H1 (cell line): ENCODE measurements around the gene GABRR2. TPM values are rescaled to one million over a fixed set of nuclear protein-coding genes. Genes with fewer than 3 reads are reported as not detected.

ENCODE experiments used
- CTCF ChIA-PET: fragments of 300-600 bp; sonication (Branson Sonifier 250); formaldehyde crosslinking; loops from one replicate; lab custom pipeline; 2021; ENCODE audit not compliant: partially characterized antibody; lab: Charles Lee
- POLR2A ChIA-PET: fragments of 300-600 bp; sonication (Branson Sonifier 250); formaldehyde crosslinking; loops from one replicate; lab custom pipeline; 2021; ENCODE audit warnings: inconsistent platforms; ENCODE audit not compliant: partially characterized antibody; lab: Charles Lee
- DNase-seq, 2 experiments: peaks; one replicate each; pipeline versions ENCODE4 v3.0.0 to v3.0.0-alpha.2; 2010 to 2022; ENCODE audit warnings: low spot score in 2 of 2, low read depth in 1 of 2, mixed read lengths in 1 of 2
- FAIRE-seq: peaks from 2 replicates; lab custom pipeline; 2011; peaks lifted over from hg19 to GRCh38; lab: Jason Lieb, UNC
- H2AFZ ChIP-seq: 2 replicates; pipeline ENCODE4 v1.8.1; 2012; ENCODE audit warnings: low read length, inconsistent platforms
- H2AK5ac ChIP-seq: 2 replicates; pipeline ENCODE4 v1.6.1; 2013; ENCODE audit warnings: low read depth, low read length
- H2BK120ac ChIP-seq: replicated peaks from 2 replicates; pipeline ENCODE3; 2013; ENCODE audit warnings: low read depth, low read length, inconsistent platforms
- H2BK12ac ChIP-seq: 2 replicates; pipeline ENCODE4 v1.6.1; 2013; ENCODE audit warnings: low read depth, low read length
- H2BK15ac ChIP-seq: 2 replicates; pipeline ENCODE4 v1.6.1; 2013; ENCODE audit warnings: low read length
- H2BK20ac ChIP-seq: 2 replicates; pipeline ENCODE4 v1.6.1; 2013; ENCODE audit warnings: low read length
- H2BK5ac ChIP-seq: 2 replicates; pipeline ENCODE4 v1.6.1; 2013; ENCODE audit warnings: low read depth, low read length
- H3K14ac ChIP-seq: 2 replicates; pipeline ENCODE4 v1.6.1; 2013; ENCODE audit warnings: inconsistent platforms; ENCODE audit not compliant: insufficient read length
- H3K18ac ChIP-seq: 2 replicates; pipeline ENCODE4 v1.6.1; 2013; ENCODE audit warnings: low read length; ENCODE audit errors: extremely low read depth
- H3K23ac ChIP-seq: 2 replicates; pipeline ENCODE4 v1.6.1; 2013; ENCODE audit warnings: inconsistent platforms; ENCODE audit not compliant: insufficient read length
- H3K23me2 ChIP-seq: 2 replicates; pipeline ENCODE4 v1.6.1; 2013; ENCODE audit warnings: low read depth, low read length
- H3K27ac ChIP-seq: 2 replicates; pipeline ENCODE4 v1.6.1; 2011; ENCODE audit warnings: low read depth, low read length, inconsistent platforms
- H3K27me3 ChIP-seq, 4 experiments: replicated peaks in 1 of 4; 1 replicate in 1 of 4; 2 replicates in 3 of 4; pipeline versions ENCODE4 v1.6.1 to v1.8.1; 2011 to 2013; ENCODE audit warnings: low read length in 3 of 4, mild to moderate bottlenecking in 3 of 4, inconsistent platforms in 2 of 4, mixed read lengths in 2 of 4, moderate library complexity in 1 of 4; ENCODE audit not compliant: control insufficient read depth in 3 of 4, insufficient read depth in 3 of 4; ENCODE audit errors: extremely low read depth in 1 of 4
- H3K36me3 ChIP-seq, 4 experiments: 2 replicates each; pipeline versions ENCODE4 v1.6.1 to v1.8.1; 2011 to 2013; ENCODE audit warnings: mild to moderate bottlenecking in 4 of 4, low read length in 3 of 4, moderate library complexity in 2 of 4, control low read depth in 1 of 4, inconsistent platforms in 1 of 4; ENCODE audit not compliant: insufficient read depth in 4 of 4, control insufficient read depth in 2 of 4
- H3K4ac ChIP-seq: replicated peaks from 2 replicates; pipeline ENCODE3; 2013; ENCODE audit warnings: low read length, low read depth, mixed read lengths, inconsistent platforms; ENCODE audit not compliant: insufficient read length
- H3K4me1 ChIP-seq, 4 experiments: replicated peaks in 1 of 4; 1 replicate in 1 of 4; 2 replicates in 3 of 4; pipeline versions ENCODE4 v1.6.1 to v1.8.1; 2011 to 2013; ENCODE audit warnings: low read length in 3 of 4, inconsistent platforms in 2 of 4, mixed read lengths in 1 of 4; ENCODE audit not compliant: insufficient read depth in 4 of 4, control insufficient read depth in 3 of 4
- H3K4me2 ChIP-seq, 2 experiments: 2 replicates each; pipeline versions ENCODE4 v1.6.1 to v1.8.1; 2011 to 2013; ENCODE audit warnings: low read depth in 2 of 2, low read length in 2 of 2, control low read depth in 1 of 2, inconsistent platforms in 1 of 2, mild to moderate bottlenecking in 1 of 2; ENCODE audit not compliant: insufficient read depth in 1 of 2
- H3K4me3 ChIP-seq, 4 experiments: fragments of 200-600, 300-600 bp in 1 of 4; sonication (generic), shearing (Covaris generic), sonication (Bioruptor Twin) in 1 of 4; 2 replicates each; pipeline versions ENCODE4 v1.5.1 to v1.8.1; 2011 to 2016; ENCODE audit warnings: low read length in 4 of 4, low read depth in 3 of 4, control low read depth in 2 of 4, inconsistent platforms in 2 of 4, mild to moderate bottlenecking in 2 of 4, mixed read lengths in 1 of 4, moderate library complexity in 1 of 4; ENCODE audit not compliant: insufficient read depth in 2 of 4; ENCODE audit errors: extremely low read depth in 1 of 4
- H3K56ac ChIP-seq: replicated peaks from 2 replicates; pipeline ENCODE3; 2013; ENCODE audit warnings: low read depth, mild to moderate bottlenecking, mixed read lengths, low read length, inconsistent platforms; ENCODE audit not compliant: insufficient read length
- H3K79me1 ChIP-seq: 2 replicates; pipeline ENCODE4 v1.6.1; 2013; ENCODE audit warnings: low read depth, low read length, control low read depth
- H3K79me2 ChIP-seq, 2 experiments: 2 replicates each; pipeline versions ENCODE4 v1.6.1 to v1.8.1; 2012 to 2013; ENCODE audit warnings: low read length in 2 of 2, mild to moderate bottlenecking in 2 of 2, inconsistent platforms in 1 of 2; ENCODE audit not compliant: insufficient read depth in 2 of 2, control insufficient read depth in 1 of 2
- H3K9ac ChIP-seq, 4 experiments: replicated peaks in 1 of 4; 1 replicate in 1 of 4; 2 replicates in 3 of 4; pipeline versions ENCODE4 v1.6.1 to v1.8.1; 2011 to 2013; ENCODE audit warnings: low read depth in 3 of 4, low read length in 3 of 4, control low read depth in 2 of 4, mild to moderate bottlenecking in 2 of 4, moderate library complexity in 2 of 4, inconsistent platforms in 1 of 4; ENCODE audit errors: extremely low read depth in 1 of 4
- H3K9me3 ChIP-seq, 2 experiments: 2 replicates each; pipeline versions ENCODE4 v1.6.1 to v1.8.1; 2012 to 2013; ENCODE audit warnings: mild to moderate bottlenecking in 2 of 2, moderate library complexity in 2 of 2, control low read depth in 1 of 2, inconsistent platforms in 1 of 2, low read depth in 1 of 2, low read length in 1 of 2, mixed read lengths in 1 of 2; ENCODE audit not compliant: insufficient read depth in 2 of 2
- H4K20me1 ChIP-seq, 2 experiments: replicated peaks in 1 of 2; 2 replicates each; pipeline versions ENCODE3 to v1.8.1; 2011 to 2013; ENCODE audit warnings: inconsistent platforms in 2 of 2, low read length in 2 of 2, mild to moderate bottlenecking in 1 of 2; ENCODE audit not compliant: insufficient read depth in 2 of 2, control insufficient read depth in 1 of 2
- H4K5ac ChIP-seq: 2 replicates; pipeline ENCODE4 v1.6.1; 2013; ENCODE audit warnings: low read length, low read depth, mixed read lengths, inconsistent platforms; ENCODE audit not compliant: insufficient read length
- H4K8ac ChIP-seq: 2 replicates; pipeline ENCODE4 v1.8.0; 2013; ENCODE audit warnings: mild to moderate bottlenecking, moderate library complexity, low read length, inconsistent platforms; ENCODE audit not compliant: insufficient read depth; ENCODE audit errors: extremely low read depth
- H4K91ac ChIP-seq: replicated peaks from 2 replicates; pipeline ENCODE3; 2013; ENCODE audit warnings: low read length, mixed read lengths, inconsistent platforms; ENCODE audit not compliant: insufficient read length
- BRCA1 ChIP-seq: IDR thresholded peaks from 2 replicates; pipeline ENCODE4 v1.6.1; 2012; ENCODE audit warnings: low read depth, low read length, improper control_type of control experiment
- CREB1 ChIP-seq: IDR thresholded peaks from 2 replicates; pipeline ENCODE4 v1.6.1; 2012; ENCODE audit warnings: inconsistent platforms
- CTBP2 ChIP-seq: IDR thresholded peaks from 2 replicates; pipeline ENCODE4 v1.7.0; 2011; ENCODE audit warnings: borderline replicate concordance, mild to moderate bottlenecking, moderate library complexity, mixed read lengths, low read length; ENCODE audit not compliant: insufficient read depth, insufficient read length
- HDAC6 ChIP-seq: IDR thresholded peaks from one replicate; pipeline ENCODE4 v1.7.1; 2012; ENCODE audit warnings: low read depth, mild to moderate bottlenecking, inconsistent platforms, low read length, moderate library complexity
- KDM1A ChIP-seq: fragments of 200-600, 300-600 bp; sonication (generic); IDR thresholded peaks from 2 replicates; pipeline ENCODE4 v1.7.1; 2016; ENCODE audit warnings: mild to moderate bottlenecking, low read length, borderline replicate concordance
- KDM5A ChIP-seq: fragments of 200-600 bp; IDR thresholded peaks from 2 replicates; pipeline ENCODE4 v1.7.1; 2012; ENCODE audit warnings: mild to moderate bottlenecking, low read length, inconsistent platforms, mixed read lengths
- MAX ChIP-seq: IDR thresholded peaks from 2 replicates; pipeline ENCODE4 v1.6.1; 2012; ENCODE audit warnings: inconsistent platforms
- PHF8 ChIP-seq: fragments of 200-600 bp; sonication (generic); conservative IDR thresholded peaks from 2 replicates; pipeline ENCODE4 v1.7.1; 2012; ENCODE audit warnings: low read depth, mild to moderate bottlenecking, inconsistent platforms, low read length, moderate library complexity
- RBBP5 ChIP-seq: IDR thresholded peaks from 2 replicates; pipeline ENCODE4 v1.7.1; 2012; ENCODE audit warnings: low read depth, mild to moderate bottlenecking, inconsistent platforms, low read length, moderate library complexity, borderline replicate concordance
- RXRA ChIP-seq: IDR thresholded peaks from 2 replicates; pipeline ENCODE4 v1.6.1; 2011; ENCODE audit warnings: low read depth, mild to moderate bottlenecking, low read length, moderate library complexity; ENCODE audit not compliant: insufficient read depth
- SIN3A ChIP-seq, 2 experiments: IDR thresholded peaks in 1 of 2; conservative IDR thresholded peaks in 1 of 2; 2 replicates each; pipeline ENCODE4 v1.6.1; 2011 to 2012; ENCODE audit warnings: low read length in 2 of 2, improper control_type of control experiment in 1 of 2, low read depth in 1 of 2, mild to moderate bottlenecking in 1 of 2
- TAF7 ChIP-seq: optimal IDR thresholded peaks from 2 replicates; pipeline ENCODE3; 2011; ENCODE audit warnings: low read depth, mild to moderate bottlenecking, inconsistent platforms, low read length, moderate library complexity, borderline replicate concordance
- TBP ChIP-seq: IDR thresholded peaks from 2 replicates; pipeline ENCODE4 v1.6.1; 2011; ENCODE audit warnings: low read depth, low read length, improper control_type of control experiment
- WGBS, 2 experiments: shearing (Covaris generic) in 1 of 2; methylation state at CpG; one replicate each; pipeline versions ENCODE4 v1.1.6 to v1.1.7; 2013 to 2015; ENCODE audit warnings: low lambda C conversion rate in 2 of 2, mixed read lengths in 2 of 2, inconsistent platforms in 1 of 2, low coverage in 1 of 2, missing lambda C conversion rate in 1 of 2; ENCODE audit not compliant: insufficient replicate concordance in 2 of 2, insufficient coverage in 1 of 2, insufficient read length in 1 of 2; ENCODE audit errors: extremely low coverage in 1 of 2, missing lambda C conversion rate in 1 of 2; 5-methylcytosine and 5-hydroxymethylcytosine counted together
- polyA plus RNA-seq, 7 experiments: library from polyadenylated mRNA; depleted of rRNA in 3 of 7; stranded (reverse) in 5 of 7; unstranded in 2 of 7; fragments of >200 nt in 5 of 7; fragments of 200-250 nt in 2 of 7; gene quantifications; 1 replicate in 5 of 7; 2 replicates in 1 of 7; 4 replicates in 1 of 7; pipeline versions ENCODE4 v1.2.1 to v1.2.3, GENCODE V29; 2011 to 2013; ENCODE audit warnings: missing spikeins in 2 of 7, mixed read lengths in 2 of 7
- total RNA-seq: library from RNA; stranded (reverse); fragmentation: NEBNext Ultra II Directional; extraction: Animal tissue kit (Norgen Biotek cat#: 25700); gene quantifications from 2 replicates; pipeline ENCODE4 v1.2.1, GENCODE V29; 2021

The GABRR2 gene
- total and polyA plus RNA-seq, 2 of the 8 experiments (the other 6 are each of a cell fraction or from before 2014, with no cell fraction given) = not detected

GRCh38 chr6:89257781-89258180 is 57.3 kb downstream of the GABRR2 start:
- WGBS, 2 experiments = 65% methylated on average over 4 of the region's 4 CpGs; no CpG with 5 or more reads in 1 of the 2 experiments
- no peak for FAIRE-seq
- no peaks in the 10 kb centered on the region for H3K79me1 ChIP-seq
- no peak overlapping the region for H4K5ac ChIP-seq
- peak in 1 of 2 experiments; percentile 22 for DNase-seq
- no peak overlapping the region for H3K9ac ChIP-seq
- no peak overlapping the region for H2AK5ac ChIP-seq
- H3K56ac ChIP-seq = no peak overlapping the region
- no peak overlapping the region for H3K23ac ChIP-seq
- POLR2A ChIA-PET = no interaction called here
- no peaks in the 10 kb centered on the region for H3K36me3 ChIP-seq
- CTCF ChIA-PET = interaction anchor here (1.0 kb wide), 2 partner anchors 8 to 23 kb away, joined by 3 read pairs; no protein-coding TSS in a partner anchor
- no peak overlapping the region for H3K4ac ChIP-seq
- H3K18ac ChIP-seq = no peak overlapping the region
- no peak overlapping the region for H4K8ac ChIP-seq
- no peak overlapping the region for H2BK20ac ChIP-seq
- H3K4me3 ChIP-seq = no peak overlapping the region
- H3K27me3 ChIP-seq = no peaks in the 10 kb centered on the region
- H2AFZ ChIP-seq = no peak overlapping the region
- H3K4me1 ChIP-seq = no peaks in the 10 kb centered on the region
- H3K9me3 ChIP-seq = no peaks in the 10 kb centered on the region
- no peak overlapping the region for H3K27ac ChIP-seq
- no peaks in the 10 kb centered on the region for H3K79me2 ChIP-seq
- H2BK12ac ChIP-seq = no peak overlapping the region
- H4K20me1 ChIP-seq = no peaks in the 10 kb centered on the region
- no peak overlapping the region for H4K91ac ChIP-seq
- H2BK120ac ChIP-seq = no peak overlapping the region
- H3K14ac ChIP-seq = no peak overlapping the region
- H2BK5ac ChIP-seq = no peak overlapping the region
- H3K23me2 ChIP-seq = no peaks in the 10 kb centered on the region
- H2BK15ac ChIP-seq = no peak overlapping the region
- H3K4me2 ChIP-seq = no peak overlapping the region
- TF ChIP-seq TBP = no peak
- TF ChIP-seq CTBP2 = no peak
- TF ChIP-seq MAX = no peak
- no peak for TF ChIP-seq KDM1A
- no peak for TF ChIP-seq HDAC6
- TF ChIP-seq SIN3A (conservative IDR thresholded peaks at IDR 0.05 in 1 of 2, IDR thresholded peaks at IDR 0.05 in 1 of 2; ENCODE audit: low read depth in 1 of 2, low read length in 2 of 2) = no peak
- no peak for TF ChIP-seq CREB1
- TF ChIP-seq TAF7 = no peak
- no peak for TF ChIP-seq BRCA1
- no peak for TF ChIP-seq KDM5A
- no peak for TF ChIP-seq RXRA
- TF ChIP-seq RBBP5 = no peak
- no peak for TF ChIP-seq PHF8
